SU-DHL-6 (cell line): ENCODE results near the gene TSPAN32.

Source experiments
- H2AFZ ChIP-seq: fragments of 200-600 bp; sonication (generic); 2 replicates; pipeline ENCODE4 v1.6.1; 2014; ENCODE audit warnings: low read depth, mild to moderate bottlenecking, moderate library complexity, mixed read lengths, antibody characterized with exemption, low read length; ENCODE audit not compliant: severe bottlenecking
- H3F3A ChIP-seq: fragments of 200-600 bp; shearing (Covaris generic); 2 replicates; pipeline ENCODE4 v1.6.0; 2016; ENCODE audit warnings: antibody characterized with exemption, mild to moderate bottlenecking; ENCODE audit not compliant: insufficient read depth
- H3K27ac ChIP-seq: fragments of 200-600 bp; sonication (generic); 2 replicates; pipeline ENCODE4 v1.5.1; 2016; ENCODE audit warnings: low read depth, mild to moderate bottlenecking, low read length, moderate library complexity, mixed read lengths
- H3K27me3 ChIP-seq: fragments of 200-600 bp; sonication (generic), shearing (Covaris generic); 2 replicates; pipeline ENCODE4 v1.6.0; 2014; ENCODE audit warnings: mild to moderate bottlenecking, low read length
- H3K36me3 ChIP-seq: fragments of 200-600 bp; sonication (generic); 2 replicates; pipeline ENCODE4 v1.6.1; 2014; ENCODE audit warnings: mild to moderate bottlenecking, low read length, mixed read lengths
- H3K4me2 ChIP-seq: fragments of 300-600, 200-600 bp; shearing (Covaris generic), sonication (generic); 2 replicates; pipeline ENCODE4 v1.6.0; 2014; ENCODE audit warnings: low read length, low read depth, mild to moderate bottlenecking; ENCODE audit not compliant: poor library complexity, severe bottlenecking
- H3K4me3 ChIP-seq: fragments of 200-600 bp; sonication (generic); 2 replicates; pipeline ENCODE4 v1.5.1; 2014; ENCODE audit warnings: antibody characterized with exemption, low read length, mild to moderate bottlenecking, mixed read lengths; ENCODE audit not compliant: insufficient read depth, poor library complexity, severe bottlenecking
- H3K79me2 ChIP-seq: fragments of 200-600 bp; sonication (generic); 2 replicates; pipeline ENCODE4 v1.6.1; 2014; ENCODE audit warnings: mild to moderate bottlenecking, low read length, moderate library complexity; ENCODE audit not compliant: insufficient read depth
- H3K9ac ChIP-seq: fragments of 200-600 bp; sonication (generic); 2 replicates; pipeline ENCODE4 v1.7.0; 2014; ENCODE audit warnings: mild to moderate bottlenecking, low read length
- H3K9me2 ChIP-seq: fragments of 200-600 bp; sonication (generic); replicated peaks from 2 replicates; pipeline ENCODE4 v1.6.1; 2014; ENCODE audit warnings: low read length; ENCODE audit not compliant: insufficient read depth
- H3K9me3 ChIP-seq: fragments of 200-600 bp; sonication (generic); 2 replicates; pipeline ENCODE4 v1.6.1; 2014; ENCODE audit warnings: low read length, mixed read lengths; ENCODE audit not compliant: insufficient read depth
- H4K20me1 ChIP-seq: fragments of 200-600 bp; sonication (generic); 2 replicates; pipeline ENCODE4 v1.6.1; 2014; ENCODE audit warnings: low read depth, mild to moderate bottlenecking, antibody characterized with exemption, low read length, moderate library complexity, mixed read lengths
- CTCF ChIP-seq: fragments of 200-600 bp; sonication (generic); IDR thresholded peaks from one replicate; pipeline ENCODE4 v1.5.1; 2017; ENCODE audit warnings: antibody characterized with exemption, mild to moderate bottlenecking, low read length, moderate library complexity; ENCODE audit not compliant: insufficient read depth, poor library complexity, severe bottlenecking
- EZH2phosphoT487 ChIP-seq: fragments of 200-600 bp; sonication (generic), shearing (Covaris generic); conservative IDR thresholded peaks from 2 replicates; pipeline ENCODE4 v1.6.1; 2018; ENCODE audit warnings: mild to moderate bottlenecking, antibody characterized with exemption, low read length, moderate library complexity, mixed read lengths

The TSPAN32 gene

GRCh38 chr11:2298131-2298794, 3.5 kb upstream of the TSPAN32 start:
- TF ChIP-seq CTCF: no peak
- TF ChIP-seq EZH2phosphoT487: no peak
- H3K9me3 ChIP-seq: no peaks in the 10 kb centered on the region
- no peak overlapping the region for H3K4me2 ChIP-seq
- no peaks in the 10 kb centered on the region for H3F3A ChIP-seq
- H3K36me3 ChIP-seq: no peaks in the 10 kb centered on the region
- H3K27me3 ChIP-seq: no peaks in the 10 kb centered on the region
- no peak overlapping the region for H3K27ac ChIP-seq
- H4K20me1 ChIP-seq: no peaks in the 10 kb centered on the region
- H3K9ac ChIP-seq: no peak overlapping the region
- H3K9me2 ChIP-seq: no peaks in the 10 kb centered on the region
- H3K79me2 ChIP-seq: no peaks in the 10 kb centered on the region
- H2AFZ ChIP-seq: no peak overlapping the region
- no peak overlapping the region for H3K4me3 ChIP-seq

DNA sequence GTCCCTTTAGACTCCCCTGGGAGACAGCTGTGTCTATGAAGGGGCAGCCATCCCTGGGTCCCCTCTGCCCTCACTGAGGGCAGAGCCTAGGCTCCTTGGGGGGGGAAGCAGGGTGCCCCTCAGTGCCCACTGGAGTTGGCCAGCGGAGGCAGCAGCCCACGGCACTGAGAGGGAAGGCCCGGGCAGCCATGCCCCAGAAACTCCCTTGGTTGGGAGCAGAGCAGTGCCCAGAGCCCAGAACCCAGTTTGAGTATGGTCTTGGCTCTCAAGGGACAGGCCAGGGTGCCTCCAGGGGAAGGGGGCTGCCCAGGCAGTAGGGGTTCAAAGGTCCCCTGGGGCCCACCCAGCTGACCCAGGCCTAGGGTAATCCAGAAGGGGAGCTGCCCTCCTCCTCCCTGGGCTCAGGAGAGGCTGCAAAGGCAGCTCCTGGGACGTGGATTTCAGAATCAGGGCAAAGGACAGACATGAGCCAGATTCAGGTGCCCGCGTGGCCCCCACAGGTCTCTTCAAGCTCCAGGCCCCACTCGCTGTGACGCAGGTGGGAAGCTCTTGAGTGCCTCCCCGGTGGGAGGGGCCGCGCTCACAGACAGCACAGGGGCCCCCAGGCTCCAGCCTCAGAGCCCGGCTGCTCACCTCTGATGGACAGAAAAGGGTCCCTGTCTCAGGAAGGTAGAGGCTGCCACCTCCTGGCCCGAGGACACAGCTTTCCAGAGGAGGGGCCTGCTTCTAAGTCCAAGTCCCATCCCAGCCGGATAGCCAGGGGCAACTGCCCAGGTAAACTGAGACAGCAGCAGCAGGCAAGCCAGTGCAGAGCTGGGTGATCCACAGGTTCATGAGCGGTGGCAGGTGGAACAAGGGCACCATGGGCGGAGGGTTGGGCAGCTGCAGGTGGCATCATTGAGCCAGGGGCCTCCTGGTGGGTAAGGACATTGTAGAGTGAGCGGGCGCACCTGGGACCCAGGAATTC, 2.7 kb upstream of the TSPAN32 start:
- Histone ChIP-seq H3K27ac (no peak overlapping the region), H3K9me2 (no peaks in the 10 kb centered on the region), H3K4me2 (no peak overlapping the region), H3F3A (no peaks in the 10 kb centered on the region), H3K9me3 (no peaks in the 10 kb centered on the region), H3K79me2 (no peaks in the 10 kb centered on the region), H3K9ac (no peak overlapping the region), H3K27me3 (no peaks in the 10 kb centered on the region), H2AFZ (no peak overlapping the region), H3K4me3 (no peak overlapping the region), H3K36me3 (no peaks in the 10 kb centered on the region), H4K20me1 (no peaks in the 10 kb centered on the region)
- TF ChIP-seq CTCF: no peak
- TF ChIP-seq EZH2phosphoT487: no peak

DNA sequence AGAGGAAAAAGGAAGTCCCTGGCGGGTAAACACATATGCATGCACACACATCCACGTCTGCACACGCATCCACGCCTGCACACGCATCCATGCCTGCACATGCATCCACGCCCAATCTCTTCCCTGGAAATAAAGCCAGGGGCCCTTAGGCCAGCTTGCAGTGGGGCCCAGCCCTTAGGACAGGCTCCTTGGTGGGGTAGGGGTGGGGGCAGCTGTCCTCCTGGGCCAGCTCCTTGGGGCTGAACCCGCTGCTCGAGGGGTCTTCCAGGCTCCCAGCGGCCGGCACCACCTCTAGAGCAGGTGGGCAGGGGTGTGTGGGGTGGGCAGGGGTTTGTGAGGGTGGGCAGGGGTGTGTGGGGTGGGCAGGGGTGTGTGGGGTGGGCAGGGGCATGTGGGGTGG, 2.0 kb upstream of the TSPAN32 start:
- no peak overlapping the region for H3K9ac ChIP-seq
- H3K79me2 ChIP-seq: no peaks in the 10 kb centered on the region
- H2AFZ ChIP-seq: no peak overlapping the region
- TF ChIP-seq CTCF: no peak
- TF ChIP-seq EZH2phosphoT487: no peak
- H3K4me2 ChIP-seq: no peak overlapping the region
- no peaks in the 10 kb centered on the region for H4K20me1 ChIP-seq
- H3K4me3 ChIP-seq: no peak overlapping the region
- H3K27ac ChIP-seq: no peak overlapping the region
- no peaks in the 10 kb centered on the region for H3K9me2 ChIP-seq
- H3K9me3 ChIP-seq: no peaks in the 10 kb centered on the region
- no peaks in the 10 kb centered on the region for H3F3A ChIP-seq
- no peaks in the 10 kb centered on the region for H3K36me3 ChIP-seq
- H3K27me3 ChIP-seq: no peaks in the 10 kb centered on the region
